H9 (cell line): ENCODE measurements around the gene ZNF773. TPM values are rescaled to one million over a fixed set of nuclear protein-coding genes. Genes with fewer than 3 reads are reported as not detected.

ENCODE experiments used
- DNase-seq: peaks from one replicate; pipeline ENCODE4 v3.0.0-alpha.2; 2017
- H2AFZ ChIP-seq: one replicate; pipeline ENCODE4 v1.6.1; 2013; ENCODE audit warnings: mild to moderate bottlenecking, low read length, control low read depth, moderate library complexity
- H2AK5ac ChIP-seq: 2 replicates; pipeline ENCODE4 v1.6.1; 2013; ENCODE audit warnings: low read length, control low read depth, mixed read lengths; ENCODE audit not compliant: insufficient read length
- H2BK120ac ChIP-seq: one replicate; pipeline ENCODE4 v1.6.1; 2013; ENCODE audit warnings: low read depth, mild to moderate bottlenecking, low read length, control low read depth, inconsistent platforms; ENCODE audit not compliant: poor library complexity, severe bottlenecking
- H2BK12ac ChIP-seq: 2 replicates; pipeline ENCODE4 v1.6.1; 2013; ENCODE audit warnings: low read length, control low read depth, mixed read lengths, low read depth; ENCODE audit not compliant: insufficient read length
- H2BK15ac ChIP-seq: 2 replicates; pipeline ENCODE4 v1.6.1; 2013; ENCODE audit warnings: low read depth, low read length, control low read depth
- H2BK20ac ChIP-seq: one replicate; pipeline ENCODE4 v1.6.1; 2013; ENCODE audit warnings: low read depth, mild to moderate bottlenecking, low read length, control low read depth, inconsistent platforms; ENCODE audit not compliant: poor library complexity, severe bottlenecking
- H2BK5ac ChIP-seq: 2 replicates; pipeline ENCODE4 v1.6.1; 2013; ENCODE audit warnings: low read length, control low read depth, mixed read lengths; ENCODE audit not compliant: insufficient read length
- H3K14ac ChIP-seq: 2 replicates; pipeline ENCODE4 v1.6.1; 2013; ENCODE audit warnings: low read length, control low read depth; ENCODE audit not compliant: insufficient read depth
- H3K18ac ChIP-seq: 2 replicates; pipeline ENCODE4 v1.6.1; 2013; ENCODE audit warnings: low read depth, mild to moderate bottlenecking, mixed read lengths, low read length, control low read depth; ENCODE audit not compliant: insufficient read length
- H3K23ac ChIP-seq: 2 replicates; pipeline ENCODE4 v1.6.1; 2013; ENCODE audit warnings: low read length, control low read depth, mixed read lengths, low read depth; ENCODE audit not compliant: insufficient read length
- H3K23me2 ChIP-seq: 2 replicates; pipeline ENCODE4 v1.6.1; 2013; ENCODE audit warnings: low read depth, mild to moderate bottlenecking, mixed read lengths, low read length, control low read depth; ENCODE audit not compliant: insufficient read length, poor library complexity, severe bottlenecking
- H3K27ac ChIP-seq: 2 replicates; pipeline ENCODE4 v1.5.1; 2013; ENCODE audit warnings: low read length, control low read depth, mixed read lengths, low read depth; ENCODE audit not compliant: insufficient read length
- H3K27me3 ChIP-seq: 2 replicates; pipeline ENCODE4 v1.6.1; 2013; ENCODE audit warnings: low read length, control low read depth, inconsistent platforms; ENCODE audit not compliant: insufficient read depth
- H3K4ac ChIP-seq: 2 replicates; pipeline ENCODE4 v1.6.1; 2013; ENCODE audit warnings: low read depth, mild to moderate bottlenecking, control low read depth, inconsistent platforms, low read length, moderate library complexity
- H3K4me1 ChIP-seq: 2 replicates; pipeline ENCODE4 v1.6.1; 2013; ENCODE audit warnings: low read length, control low read depth, inconsistent platforms; ENCODE audit not compliant: insufficient read depth
- H3K4me2 ChIP-seq: 2 replicates; pipeline ENCODE4 v1.6.1; 2013; ENCODE audit warnings: low read length, control low read depth, mixed read lengths; ENCODE audit not compliant: insufficient read length, insufficient read depth
- H3K56ac ChIP-seq: 2 replicates; pipeline ENCODE4 v1.6.1; 2013; ENCODE audit warnings: low read depth, mild to moderate bottlenecking, mixed read lengths, low read length, control low read depth; ENCODE audit not compliant: insufficient read length
- H3K79me1 ChIP-seq: 2 replicates; pipeline ENCODE4 v1.6.1; 2013; ENCODE audit warnings: low read depth, mild to moderate bottlenecking, moderate library complexity, low read length, control low read depth, inconsistent platforms; ENCODE audit not compliant: insufficient read depth, poor library complexity, severe bottlenecking
- H3K79me2 ChIP-seq: 2 replicates; pipeline ENCODE4 v1.6.1; 2013; ENCODE audit warnings: low read length, control low read depth, inconsistent platforms; ENCODE audit not compliant: insufficient read depth
- H3K9ac ChIP-seq: 2 replicates; pipeline ENCODE4 v1.6.1; 2013; ENCODE audit warnings: low read length, control low read depth, mixed read lengths; ENCODE audit not compliant: insufficient read length; ENCODE audit errors: extremely low read depth
- H3K9me3 ChIP-seq: one replicate; pipeline ENCODE4 v1.6.1; 2013; ENCODE audit warnings: low read depth, low read length, inconsistent platforms; ENCODE audit not compliant: control insufficient read depth
- H3T11ph ChIP-seq: one replicate; pipeline ENCODE4 v1.6.1; 2013; ENCODE audit warnings: mild to moderate bottlenecking, low read length, control low read depth, inconsistent platforms
- H4K20me1 ChIP-seq: one replicate; pipeline ENCODE4 v1.6.1; 2013; ENCODE audit not compliant: control insufficient read depth, insufficient read length, insufficient read depth
- H4K5ac ChIP-seq: 2 replicates; pipeline ENCODE4 v1.6.1; 2013; ENCODE audit warnings: low read depth, mild to moderate bottlenecking, mixed read lengths, low read length, control low read depth; ENCODE audit not compliant: insufficient read length
- H4K8ac ChIP-seq: replicated peaks from 2 replicates; pipeline ENCODE4 v1.6.1; 2013; ENCODE audit warnings: low read length, control low read depth, mixed read lengths, low read depth; ENCODE audit not compliant: insufficient read length
- H4K91ac ChIP-seq: 2 replicates; pipeline ENCODE4 v1.6.1; 2013; ENCODE audit warnings: low read depth, mild to moderate bottlenecking, moderate library complexity, mixed read lengths, low read length, control low read depth; ENCODE audit not compliant: insufficient read length
- H3K27ac Mint-ChIP-seq, 3 experiments: 2 replicates in 2 of 3; 3 replicates in 1 of 3; pipeline ENCODE4 v1.8.0; 2020 to 2021; ENCODE audit warnings: mixed read lengths in 3 of 3, mild to moderate bottlenecking in 1 of 3, moderate library complexity in 1 of 3
- H3K27me3 Mint-ChIP-seq: 2 replicates; pipeline ENCODE4 v1.8.0; 2021; ENCODE audit warnings: low read depth, mild to moderate bottlenecking, moderate library complexity, mixed read lengths
- H3K36me3 Mint-ChIP-seq, 3 experiments: 2 replicates in 2 of 3; 3 replicates in 1 of 3; pipeline ENCODE4 v1.8.0; 2020 to 2021; ENCODE audit warnings: low read depth in 3 of 3, mixed read lengths in 3 of 3; ENCODE audit not compliant: insufficient read depth in 1 of 3
- H3K4me1 Mint-ChIP-seq, 2 experiments: 2 replicates each; pipeline ENCODE4 v1.8.0; 2020; ENCODE audit warnings: mixed read lengths in 2 of 2
- H3K4me3 Mint-ChIP-seq, 2 experiments: 2 replicates in 1 of 2; 3 replicates in 1 of 2; pipeline ENCODE4 v1.8.0; 2020 to 2021; ENCODE audit warnings: mild to moderate bottlenecking in 2 of 2, mixed read lengths in 2 of 2, moderate library complexity in 1 of 2
- H3K9me3 Mint-ChIP-seq, 2 experiments: 2 replicates in 1 of 2; 3 replicates in 1 of 2; pipeline ENCODE4 v1.8.0; 2020; ENCODE audit warnings: mild to moderate bottlenecking in 2 of 2, mixed read lengths in 2 of 2, moderate library complexity in 1 of 2
- CTCF ChIP-seq: fragments of 200-600 bp; sonication (generic); conservative IDR thresholded peaks from 3 replicates; pipeline ENCODE4 v1.8.0; 2021; ENCODE audit warnings: antibody characterized with exemption, mild to moderate bottlenecking
- WGBS: extraction: QIAGEN DNeasy Blood & Tissue Kit; methylation state at CpG from one replicate; pipeline ENCODE4 v1.1.7; 2013; ENCODE audit warnings: missing lambda C conversion rate, low lambda C conversion rate, mixed read lengths; ENCODE audit not compliant: insufficient read length; ENCODE audit errors: extremely low coverage; 5-methylcytosine and 5-hydroxymethylcytosine counted together
- total RNA-seq: library from RNA; stranded (reverse); gene quantifications from 2 replicates; pipeline ENCODE4 v1.2.1, GENCODE V29; 2021

ZNF773 gene
- total RNA-seq, 1 experiment from 2014 or later = 8.2 TPM

GRCh38 chr19:57512845-57513244 is 13.1 kb downstream of the ZNF773 start:
- H3K4me3 Mint-ChIP-seq = no peak overlapping the region
- Histone ChIP-seq H3K9me3 (peaks cover 19% of the 10 kb centered on the region), H4K20me1 (no peaks in the 10 kb centered on the region), H2BK12ac (no peak overlapping the region), H3K4ac (no peak overlapping the region), H3K23me2 (no peaks in the 10 kb centered on the region), H2AFZ (no peak overlapping the region), H3K27ac (no peak overlapping the region), H3K23ac (no peak overlapping the region), H3K4me1 (no peaks in the 10 kb centered on the region), H2BK5ac (no peak overlapping the region), H2BK20ac (no peak overlapping the region), H3K4me2 (no peak overlapping the region), H2BK15ac (no peak overlapping the region), H2BK120ac (no peak overlapping the region), H3K14ac (no peak overlapping the region), H3K9ac (no peak overlapping the region), H4K91ac (no peak overlapping the region), H4K5ac (no peak overlapping the region), H3K18ac (no peak overlapping the region), H3K79me2 (no peaks in the 10 kb centered on the region), H3K79me1 (no peaks in the 10 kb centered on the region), H3T11ph (no peak overlapping the region), H3K27me3 (no peaks in the 10 kb centered on the region), H3K56ac (no peak overlapping the region), H2AK5ac (no peak overlapping the region), H4K8ac (no peak overlapping the region)
- H3K27ac Mint-ChIP-seq = no peak overlapping the region
- H3K4me1 Mint-ChIP-seq = no peaks in the 10 kb centered on the region
- no peak for DNase-seq
- H3K36me3 Mint-ChIP-seq = peaks cover 23 to 60% (median 33%) of the 10 kb centered on the region in 3 experiments
- H3K27me3 Mint-ChIP-seq = peaks cover 2% of the 10 kb centered on the region
- WGBS = no CpG with 5 or more reads among the region's 6 CpGs
- H3K9me3 Mint-ChIP-seq = peaks cover 62 to 69% of the 10 kb centered on the region in 2 experiments
- TF ChIP-seq CTCF = no peak
